ENCODE data around the gene ZNF580. TPM values are rescaled to one million over a fixed set of nuclear protein-coding genes. Genes with fewer than 3 reads are reported as not detected.

ZNF580 gene
- total RNA-seq, 1 donor from 2014 or later = 79.8 TPM

GRCh38 chr19:55648585-55649267, 7.9 kb downstream of the ZNF580 start:
- no peak for DNase-seq (ENCODE audit: extremely low spot score, unreplicated experiment)
- Mint-ChIP-seq H3K4me1 (ENCODE audit: unreplicated experiment) (peaks cover 44% of the 10 kb centered on the region), H3K36me3 (ENCODE audit: unreplicated experiment) (peaks cover 14% of the 10 kb centered on the region), H3K9me3 (ENCODE audit: unreplicated experiment) (no peaks in the 10 kb centered on the region), H3K4me3 (ENCODE audit: unreplicated experiment) (peak overlapping the region; percentile 79), H3K27me3 (ENCODE audit: unreplicated experiment) (no peaks in the 10 kb centered on the region), H3K27ac (ENCODE audit: unreplicated experiment) (peak overlapping the region; percentile 66)
- no peak for TF ChIP-seq CTCF (IDR thresholded peaks at IDR 0.05)

- no peak for DNase-seq (ENCODE audit: extremely low spot score, unreplicated experiment)
- peak overlapping the region; percentile 79 for H3K4me3 Mint-ChIP-seq (ENCODE audit: unreplicated experiment)
- peaks cover 14% of the 10 kb centered on the region for H3K36me3 Mint-ChIP-seq (ENCODE audit: unreplicated experiment)
- no peaks in the 10 kb centered on the region for H3K27me3 Mint-ChIP-seq (ENCODE audit: unreplicated experiment)
- TF ChIP-seq CTCF (IDR thresholded peaks at IDR 0.05) = no peak
- H3K9me3 Mint-ChIP-seq (ENCODE audit: unreplicated experiment) = no peaks in the 10 kb centered on the region
- peaks cover 38% of the 10 kb centered on the region for H3K4me1 Mint-ChIP-seq (ENCODE audit: unreplicated experiment)
- H3K27ac Mint-ChIP-seq (ENCODE audit: unreplicated experiment) = peak overlapping the region; percentile 66
Measured at GRCh38 chr19:55649268-55650125, 8.7 kb downstream of the ZNF580 start.

GRCh38 chr19:55650126-55650557, 9.3 kb downstream of the ZNF580 start:
- H3K9me3 Mint-ChIP-seq (ENCODE audit: unreplicated experiment) = no peaks in the 10 kb centered on the region

GRCh38 chr19:55650602-55651230, 9.9 kb downstream of the ZNF580 start:
- Mint-ChIP-seq H3K9me3 (ENCODE audit: unreplicated experiment) (no peaks in the 10 kb centered on the region), H3K4me3 (ENCODE audit: unreplicated experiment) (peak overlapping the region; percentile 50), H3K27ac (ENCODE audit: unreplicated experiment) (peak overlapping the region; percentile 18), H3K36me3 (ENCODE audit: unreplicated experiment) (peaks cover 12% of the 10 kb centered on the region), H3K4me1 (ENCODE audit: unreplicated experiment) (peaks cover 33% of the 10 kb centered on the region), H3K27me3 (ENCODE audit: unreplicated experiment) (no peaks in the 10 kb centered on the region)
- no peak for DNase-seq (ENCODE audit: extremely low spot score, unreplicated experiment)
- TF ChIP-seq CTCF (IDR thresholded peaks at IDR 0.05) = no peak

More at GRCh38 chr19:55650126-55650557, 9.3 kb downstream of the ZNF580 start:
- H3K4me1 Mint-ChIP-seq (ENCODE audit: unreplicated experiment) = peaks cover 37% of the 10 kb centered on the region
- H3K27ac Mint-ChIP-seq (ENCODE audit: unreplicated experiment) = peak overlapping the region; percentile 66
- no peak for DNase-seq (ENCODE audit: extremely low spot score, unreplicated experiment)
- peaks cover 13% of the 10 kb centered on the region for H3K36me3 Mint-ChIP-seq (ENCODE audit: unreplicated experiment)
- TF ChIP-seq CTCF (IDR thresholded peaks at IDR 0.05) = no peak
- H3K27me3 Mint-ChIP-seq (ENCODE audit: unreplicated experiment) = no peaks in the 10 kb centered on the region
- peak overlapping the region; percentile 50 for H3K4me3 Mint-ChIP-seq (ENCODE audit: unreplicated experiment)
